Measurements from ENCODE around the gene SLC22A13.

Gene SLC22A13

DNA sequence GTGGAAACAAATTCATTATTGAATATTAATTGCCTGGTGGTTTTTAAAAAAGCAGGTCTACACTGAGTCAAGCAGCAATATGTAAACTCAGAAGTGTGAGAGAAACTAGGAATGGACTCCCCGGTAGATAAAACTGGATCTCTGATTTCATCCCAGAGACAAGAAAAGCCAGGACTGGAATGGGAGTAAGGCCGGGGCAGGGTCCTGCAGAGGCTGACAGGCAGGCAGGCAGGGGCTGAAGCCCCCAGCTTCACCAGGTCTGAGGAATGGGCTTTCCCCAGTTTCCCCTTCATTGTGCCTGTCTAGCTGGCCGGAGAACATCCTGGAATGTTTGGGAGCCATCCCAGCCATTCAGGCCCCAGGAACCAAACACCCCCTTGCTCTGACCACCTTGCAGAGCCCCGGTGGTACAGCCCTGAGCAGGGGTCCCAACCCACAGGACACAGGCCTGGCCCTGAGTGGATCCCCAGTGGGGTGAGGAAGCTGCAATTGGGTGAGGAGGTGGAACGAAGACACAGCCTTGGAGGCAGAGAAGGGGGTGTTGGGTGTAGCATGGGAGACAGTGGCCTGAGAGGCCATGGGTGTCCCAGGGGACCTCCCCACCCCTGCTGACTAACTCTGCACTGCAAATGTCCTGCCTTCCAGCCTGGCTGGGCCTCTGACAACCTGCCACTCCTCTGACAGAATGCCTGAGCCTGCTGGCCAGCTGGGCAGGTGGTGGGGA lies 49.3 kb downstream of the SLC22A13 start (continued):
- TF ChIP-seq, protein P1, sequence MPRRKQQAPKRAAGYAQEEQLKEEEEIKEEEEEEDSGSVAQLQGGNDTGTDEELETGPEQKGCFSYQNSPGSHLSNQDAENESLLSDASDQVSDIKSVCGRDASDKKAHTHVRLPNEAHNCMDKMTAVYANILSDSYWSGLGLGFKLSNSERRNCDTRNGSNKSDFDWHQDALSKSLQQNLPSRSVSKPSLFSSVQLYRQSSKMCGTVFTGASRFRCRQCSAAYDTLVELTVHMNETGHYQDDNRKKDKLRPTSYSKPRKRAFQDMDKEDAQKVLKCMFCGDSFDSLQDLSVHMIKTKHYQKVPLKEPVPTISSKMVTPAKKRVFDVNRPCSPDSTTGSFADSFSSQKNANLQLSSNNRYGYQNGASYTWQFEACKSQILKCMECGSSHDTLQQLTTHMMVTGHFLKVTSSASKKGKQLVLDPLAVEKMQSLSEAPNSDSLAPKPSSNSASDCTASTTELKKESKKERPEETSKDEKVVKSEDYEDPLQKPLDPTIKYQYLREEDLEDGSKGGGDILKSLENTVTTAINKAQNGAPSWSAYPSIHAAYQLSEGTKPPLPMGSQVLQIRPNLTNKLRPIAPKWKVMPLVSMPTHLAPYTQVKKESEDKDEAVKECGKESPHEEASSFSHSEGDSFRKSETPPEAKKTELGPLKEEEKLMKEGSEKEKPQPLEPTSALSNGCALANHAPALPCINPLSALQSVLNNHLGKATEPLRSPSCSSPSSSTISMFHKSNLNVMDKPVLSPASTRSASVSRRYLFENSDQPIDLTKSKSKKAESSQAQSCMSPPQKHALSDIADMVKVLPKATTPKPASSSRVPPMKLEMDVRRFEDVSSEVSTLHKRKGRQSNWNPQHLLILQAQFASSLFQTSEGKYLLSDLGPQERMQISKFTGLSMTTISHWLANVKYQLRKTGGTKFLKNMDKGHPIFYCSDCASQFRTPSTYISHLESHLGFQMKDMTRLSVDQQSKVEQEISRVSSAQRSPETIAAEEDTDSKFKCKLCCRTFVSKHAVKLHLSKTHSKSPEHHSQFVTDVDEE (CRISPR knock-in tag; IDR thresholded peaks at IDR 0.05), result no peak
- TF ChIP-seq ZNF8 (CRISPR knock-in tag; IDR thresholded peaks at IDR 0.05) (no peak), RARB (CRISPR knock-in tag; IDR thresholded peaks at IDR 0.05) (no peak), TCF4 (CRISPR knock-in tag; IDR thresholded peaks at IDR 0.05; ENCODE audit: borderline replicate concordance) (no peak), ZFP3 (CRISPR knock-in tag; IDR thresholded peaks at IDR 0.05) (no peak), CSDC2 (CRISPR knock-in tag; IDR thresholded peaks at IDR 0.05) (no peak)
- TF ChIP-seq, protein P2, sequence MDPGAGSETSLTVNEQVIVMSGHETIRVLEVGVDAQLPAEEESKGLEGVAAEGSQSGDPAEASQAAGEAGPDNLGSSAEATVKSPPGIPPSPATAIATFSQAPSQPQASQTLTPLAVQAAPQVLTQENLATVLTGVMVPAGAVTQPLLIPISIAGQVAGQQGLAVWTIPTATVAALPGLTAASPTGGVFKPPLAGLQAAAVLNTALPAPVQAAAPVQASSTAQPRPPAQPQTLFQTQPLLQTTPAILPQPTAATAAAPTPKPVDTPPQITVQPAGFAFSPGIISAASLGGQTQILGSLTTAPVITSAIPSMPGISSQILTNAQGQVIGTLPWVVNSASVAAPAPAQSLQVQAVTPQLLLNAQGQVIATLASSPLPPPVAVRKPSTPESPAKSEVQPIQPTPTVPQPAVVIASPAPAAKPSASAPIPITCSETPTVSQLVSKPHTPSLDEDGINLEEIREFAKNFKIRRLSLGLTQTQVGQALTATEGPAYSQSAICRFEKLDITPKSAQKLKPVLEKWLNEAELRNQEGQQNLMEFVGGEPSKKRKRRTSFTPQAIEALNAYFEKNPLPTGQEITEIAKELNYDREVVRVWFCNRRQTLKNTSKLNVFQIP (CRISPR knock-in tag; IDR thresholded peaks at IDR 0.05; ENCODE audit: borderline replicate concordance, low read depth), result no peak

DNA sequence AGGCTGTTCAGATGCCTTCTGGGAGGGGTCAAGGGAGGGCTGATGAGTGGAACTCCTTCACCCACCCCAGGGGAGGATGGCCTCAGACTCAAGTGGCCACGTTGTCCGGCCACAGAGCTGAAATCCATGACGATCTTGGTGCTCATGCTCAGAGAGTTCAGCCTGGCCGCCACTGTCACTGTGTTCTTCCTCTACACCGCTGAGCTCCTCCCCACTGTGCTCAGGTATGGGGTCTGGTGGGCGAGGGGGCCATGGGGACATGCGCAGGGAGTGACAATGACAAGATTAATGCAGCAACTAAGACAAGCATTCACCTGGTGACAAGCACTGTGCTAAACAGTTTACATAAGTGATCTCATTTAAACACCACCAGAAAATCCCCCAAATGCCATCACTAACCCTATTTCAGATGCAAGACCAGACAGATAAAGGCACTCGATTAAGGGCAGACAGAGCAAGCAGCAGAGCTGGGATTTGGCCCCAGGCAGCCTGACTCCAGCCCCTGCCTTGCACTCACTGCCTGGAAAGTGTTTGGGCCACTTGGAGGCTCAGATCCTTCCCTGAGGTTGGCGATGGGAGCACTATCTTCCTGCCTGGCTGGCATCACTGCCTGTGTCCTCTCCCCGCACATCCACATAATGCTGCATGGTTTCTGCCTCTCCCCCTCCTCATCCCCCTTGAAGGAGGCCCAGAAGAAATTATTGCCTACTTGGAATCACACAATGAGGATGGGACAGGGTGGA lies 50.0 kb downstream of the SLC22A13 start:
- TF ChIP-seq, protein P3, sequence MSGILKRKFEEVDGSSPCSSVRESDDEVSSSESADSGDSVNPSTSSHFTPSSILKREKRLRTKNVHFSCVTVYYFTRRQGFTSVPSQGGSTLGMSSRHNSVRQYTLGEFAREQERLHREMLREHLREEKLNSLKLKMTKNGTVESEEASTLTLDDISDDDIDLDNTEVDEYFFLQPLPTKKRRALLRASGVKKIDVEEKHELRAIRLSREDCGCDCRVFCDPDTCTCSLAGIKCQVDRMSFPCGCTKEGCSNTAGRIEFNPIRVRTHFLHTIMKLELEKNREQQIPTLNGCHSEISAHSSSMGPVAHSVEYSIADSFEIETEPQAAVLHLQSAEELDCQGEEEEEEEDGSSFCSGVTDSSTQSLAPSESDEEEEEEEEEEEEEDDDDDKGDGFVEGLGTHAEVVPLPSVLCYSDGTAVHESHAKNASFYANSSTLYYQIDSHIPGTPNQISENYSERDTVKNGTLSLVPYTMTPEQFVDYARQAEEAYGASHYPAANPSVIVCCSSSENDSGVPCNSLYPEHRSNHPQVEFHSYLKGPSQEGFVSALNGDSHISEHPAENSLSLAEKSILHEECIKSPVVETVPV (CRISPR knock-in tag; IDR thresholded peaks at IDR 0.05), result no peak
- TF ChIP-seq OSR1 (CRISPR knock-in tag; IDR thresholded peaks at IDR 0.05) (no peak), ZFP3 (CRISPR knock-in tag; IDR thresholded peaks at IDR 0.05) (no peak), PPARA (CRISPR knock-in tag; IDR thresholded peaks at IDR 0.05; ENCODE audit: borderline replicate concordance) (no peak), ZC3H10 (CRISPR knock-in tag; IDR thresholded peaks at IDR 0.05) (no peak), ESRRG (CRISPR knock-in tag; IDR thresholded peaks at IDR 0.05) (no peak), ARNTL (CRISPR knock-in tag; IDR thresholded peaks at IDR 0.05; ENCODE audit: borderline replicate concordance, low read depth) (no peak), ZNF8 (CRISPR knock-in tag; IDR thresholded peaks at IDR 0.05) (no peak), GLIS3 (CRISPR knock-in tag; IDR thresholded peaks at IDR 0.05) (no peak), ZFP30 (CRISPR knock-in tag; IDR thresholded peaks at IDR 0.05) (no peak)
- TF ChIP-seq, protein P2 (CRISPR knock-in tag; IDR thresholded peaks at IDR 0.05; ENCODE audit: borderline replicate concordance, low read depth), result no peak
- TF ChIP-seq, protein P4, sequence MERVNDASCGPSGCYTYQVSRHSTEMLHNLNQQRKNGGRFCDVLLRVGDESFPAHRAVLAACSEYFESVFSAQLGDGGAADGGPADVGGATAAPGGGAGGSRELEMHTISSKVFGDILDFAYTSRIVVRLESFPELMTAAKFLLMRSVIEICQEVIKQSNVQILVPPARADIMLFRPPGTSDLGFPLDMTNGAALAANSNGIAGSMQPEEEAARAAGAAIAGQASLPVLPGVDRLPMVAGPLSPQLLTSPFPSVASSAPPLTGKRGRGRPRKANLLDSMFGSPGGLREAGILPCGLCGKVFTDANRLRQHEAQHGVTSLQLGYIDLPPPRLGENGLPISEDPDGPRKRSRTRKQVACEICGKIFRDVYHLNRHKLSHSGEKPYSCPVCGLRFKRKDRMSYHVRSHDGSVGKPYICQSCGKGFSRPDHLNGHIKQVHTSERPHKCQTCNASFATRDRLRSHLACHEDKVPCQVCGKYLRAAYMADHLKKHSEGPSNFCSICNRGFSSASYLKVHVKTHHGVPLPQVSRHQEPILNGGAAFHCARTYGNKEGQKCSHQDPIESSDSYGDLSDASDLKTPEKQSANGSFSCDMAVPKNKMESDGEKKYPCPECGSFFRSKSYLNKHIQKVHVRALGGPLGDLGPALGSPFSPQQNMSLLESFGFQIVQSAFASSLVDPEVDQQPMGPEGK (CRISPR knock-in tag; IDR thresholded peaks at IDR 0.05; ENCODE audit: borderline replicate concordance), result no peak
- TF ChIP-seq, protein P1 (CRISPR knock-in tag; IDR thresholded peaks at IDR 0.05), result no peak
- no peak for ATAC-seq
